ENCODE results near the gene UROD.
"Not testable (repeated sequence)": the region's sequence is repeated elsewhere in the genome, so short reads cannot be mapped to it uniquely, and the experiment has no call there.

UROD gene

DNA sequence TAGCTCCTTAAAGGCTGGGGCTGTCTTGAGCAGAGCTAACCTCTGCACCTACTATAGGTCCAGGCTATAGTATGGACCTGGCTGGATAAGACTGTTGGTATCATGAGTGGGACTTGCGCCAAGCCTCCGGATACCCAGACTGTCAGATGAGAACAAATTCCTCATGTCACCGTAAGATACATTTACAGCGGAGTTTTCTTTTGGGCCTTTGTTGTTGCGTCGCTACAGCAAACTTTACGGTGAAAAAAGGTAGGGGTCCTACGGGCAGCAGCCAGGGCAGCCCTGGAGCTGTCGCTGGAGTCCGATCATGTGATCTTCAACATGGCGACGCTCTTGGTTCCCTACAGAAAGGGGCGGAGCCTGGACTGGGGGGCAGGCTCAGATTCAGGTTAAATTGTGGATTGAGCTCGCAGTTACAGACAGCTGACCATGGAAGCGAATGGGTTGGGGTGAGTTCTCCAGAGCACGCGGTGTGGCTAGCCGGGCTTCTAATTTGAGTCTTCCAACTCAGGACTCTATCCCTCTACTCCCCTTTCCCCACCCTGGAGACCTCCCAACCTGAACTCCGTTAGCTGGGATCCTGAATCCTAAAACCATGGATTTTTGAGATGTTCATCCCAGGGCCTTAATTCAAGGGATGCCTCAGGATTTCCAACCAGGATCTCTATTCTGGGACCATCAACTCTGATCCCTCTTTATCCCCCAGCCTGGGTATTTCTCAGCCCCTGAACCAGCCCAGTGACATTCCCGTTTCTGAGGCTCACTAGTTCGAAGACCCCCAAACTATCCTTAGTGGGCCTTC is at the start of gene UROD:
Gene UROD (plus strand): TSS at position 418 of the 802 bp plus-strand sequence. CDS start 12 bp downstream, at position 430.
- ChIA-PET CTCF (interaction anchor here (0.5 to 11.2 kb wide), 8 partner anchors 59 to 481 kb away, joined by 3 to 139 read pairs (median 4); partner anchors contain the start of gene BEST4), POLR2A (interaction anchor here (0.7 to 6.2 kb wide), 27 partner anchors 9 to 488 kb away, joined by 3 to 154 read pairs (median 8); partner anchors contain the start of genes BEST4, CCDC163, EIF2B3 and MMACHC)
- DNase-seq (ENCODE audit: extremely low spot score), result peak; percentile 95
- TF ChIP-seq CTBP1 (IDR thresholded peaks at IDR 0.05; ENCODE audit: borderline replicate concordance), result no peak
- no peak for TF ChIP-seq FOXK2 (IDR thresholded peaks at IDR 0.05)
- peak; percentile 95 for TF ChIP-seq FOXM1 (IDR thresholded peaks at IDR 0.05; ENCODE audit: borderline replicate concordance)
- TF ChIP-seq FOXA1 (IDR thresholded peaks at IDR 0.05), result no peak
- no peak for TF ChIP-seq LEF1 (IDR thresholded peaks at IDR 0.05; ENCODE audit: borderline replicate concordance)
- TF ChIP-seq SP1 (IDR thresholded peaks at IDR 0.05), result no peak
- no peak for TF ChIP-seq TARDBP (IDR thresholded peaks at IDR 0.05)
- TF ChIP-seq, protein P1, sequence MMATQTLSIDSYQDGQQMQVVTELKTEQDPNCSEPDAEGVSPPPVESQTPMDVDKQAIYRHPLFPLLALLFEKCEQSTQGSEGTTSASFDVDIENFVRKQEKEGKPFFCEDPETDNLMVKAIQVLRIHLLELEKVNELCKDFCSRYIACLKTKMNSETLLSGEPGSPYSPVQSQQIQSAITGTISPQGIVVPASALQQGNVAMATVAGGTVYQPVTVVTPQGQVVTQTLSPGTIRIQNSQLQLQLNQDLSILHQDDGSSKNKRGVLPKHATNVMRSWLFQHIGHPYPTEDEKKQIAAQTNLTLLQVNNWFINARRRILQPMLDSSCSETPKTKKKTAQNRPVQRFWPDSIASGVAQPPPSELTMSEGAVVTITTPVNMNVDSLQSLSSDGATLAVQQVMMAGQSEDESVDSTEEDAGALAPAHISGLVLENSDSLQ (IDR thresholded peaks at IDR 0.05), result peak; percentile 33
- no peak for TF ChIP-seq ZNF384 (IDR thresholded peaks at IDR 0.05)
- no peak for TF ChIP-seq ARNT (IDR thresholded peaks at IDR 0.05)
- no peak for TF ChIP-seq SUZ12 (IDR thresholded peaks at IDR 0.05)
- TF ChIP-seq L3MBTL2 (conservative IDR thresholded peaks at IDR 0.05), result peak; percentile 66
- no peak for TF ChIP-seq ELF4 (IDR thresholded peaks at IDR 0.05)
- TF ChIP-seq HDGF (IDR thresholded peaks at IDR 0.05; ENCODE audit: borderline replicate concordance), result no peak
- no peak for TF ChIP-seq BHLHE40 (IDR thresholded peaks at IDR 0.05; ENCODE audit: borderline replicate concordance)
- no peak for TF ChIP-seq NFRKB (IDR thresholded peaks at IDR 0.05)

GRCh38 chr1:44962729-44963128 is 49.3 kb upstream of the UROD start:
- ChIA-PET CTCF (no interaction called here), POLR2A (interaction anchor here (0.6 kb wide), 1 partner anchor 187 kb away, joined by 3 read pairs; the partner anchor contains the start of gene RPS8)
- no peak for DNase-seq (ENCODE audit: extremely low spot score)
- TF ChIP-seq HDGF (IDR thresholded peaks at IDR 0.05; ENCODE audit: borderline replicate concordance) (no peak), LEF1 (IDR thresholded peaks at IDR 0.05; ENCODE audit: borderline replicate concordance) (no peak), SP1 (IDR thresholded peaks at IDR 0.05) (no peak), FOXK2 (IDR thresholded peaks at IDR 0.05) (no peak), ELF4 (IDR thresholded peaks at IDR 0.05) (no peak), TARDBP (IDR thresholded peaks at IDR 0.05) (no peak), ZNF384 (IDR thresholded peaks at IDR 0.05) (no peak), NFRKB (IDR thresholded peaks at IDR 0.05) (no peak)

- TF ChIP-seq ARNT (IDR thresholded peaks at IDR 0.05) (no peak), FOXM1 (IDR thresholded peaks at IDR 0.05; ENCODE audit: borderline replicate concordance) (no peak), CTBP1 (IDR thresholded peaks at IDR 0.05; ENCODE audit: borderline replicate concordance) (no peak), TARDBP (IDR thresholded peaks at IDR 0.05) (no peak), SP1 (IDR thresholded peaks at IDR 0.05) (no peak), ELF4 (IDR thresholded peaks at IDR 0.05) (no peak), FOXK2 (IDR thresholded peaks at IDR 0.05) (no peak), ZNF384 (IDR thresholded peaks at IDR 0.05) (no peak)
- TF ChIP-seq, protein P1 (IDR thresholded peaks at IDR 0.05), result no peak
- CTCF ChIA-PET, result no interaction called here
- POLR2A ChIA-PET, result no interaction called here
- DNase-seq (ENCODE audit: extremely low spot score), result no peak
Observed at GRCh38 chr1:44964396-44964795, 47.7 kb upstream of the UROD start.

GRCh38 chr1:44970317-44970716 is 41.7 kb upstream of the UROD start:
- POLR2A ChIA-PET, result no interaction called here
- CTCF ChIA-PET, result interaction anchor here (0.5 to 0.6 kb wide), 2 partner anchors 19 to 105 kb away, joined by 3 read pairs; no protein-coding TSS in a partner anchor
- TF ChIP-seq NFRKB (IDR thresholded peaks at IDR 0.05) (no peak), SUZ12 (IDR thresholded peaks at IDR 0.05) (no peak), ARNT (IDR thresholded peaks at IDR 0.05) (no peak), FOXA1 (IDR thresholded peaks at IDR 0.05) (no peak), TARDBP (IDR thresholded peaks at IDR 0.05) (no peak), ELF4 (IDR thresholded peaks at IDR 0.05) (no peak), HDGF (IDR thresholded peaks at IDR 0.05; ENCODE audit: borderline replicate concordance) (no peak), LEF1 (IDR thresholded peaks at IDR 0.05; ENCODE audit: borderline replicate concordance) (no peak), ZNF384 (IDR thresholded peaks at IDR 0.05) (no peak), FOXM1 (IDR thresholded peaks at IDR 0.05; ENCODE audit: borderline replicate concordance) (no peak), BHLHE40 (IDR thresholded peaks at IDR 0.05; ENCODE audit: borderline replicate concordance) (no peak), L3MBTL2 (conservative IDR thresholded peaks at IDR 0.05) (no peak)
- DNase-seq (ENCODE audit: extremely low spot score), result no peak

GRCh38 chr1:44973645-44974044 is 38.4 kb upstream of the UROD start:
- TF ChIP-seq FOXA1 (IDR thresholded peaks at IDR 0.05), result no peak
- TF ChIP-seq, protein P1 (IDR thresholded peaks at IDR 0.05), result no peak
- CTCF ChIA-PET, result no interaction called here
- POLR2A ChIA-PET, result no interaction called here
- no peak for DNase-seq (ENCODE audit: extremely low spot score)

DNA sequence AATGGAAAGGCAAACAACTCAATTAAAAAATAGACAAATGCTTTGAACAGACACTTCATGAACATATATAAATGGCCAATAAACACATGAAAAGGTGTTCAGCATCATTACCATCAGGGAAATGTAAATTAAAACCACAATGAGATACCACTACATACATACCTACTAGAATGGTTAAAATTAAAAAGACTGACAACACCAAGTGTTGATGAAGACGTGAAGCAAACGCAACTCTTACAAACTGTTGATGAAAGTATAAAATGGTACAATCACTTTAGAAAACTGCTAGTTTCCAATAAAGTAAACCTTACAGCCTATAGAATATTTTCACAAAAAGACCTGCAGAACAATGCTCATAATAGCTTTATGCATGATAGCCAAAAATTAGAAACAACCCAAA is 35.8 kb upstream of the UROD start:
- CTCF ChIA-PET, result no interaction called here
- TF ChIP-seq ARNT (IDR thresholded peaks at IDR 0.05) (no peak), BHLHE40 (IDR thresholded peaks at IDR 0.05; ENCODE audit: borderline replicate concordance) (no peak), ELF4 (IDR thresholded peaks at IDR 0.05) (no peak), TARDBP (IDR thresholded peaks at IDR 0.05) (no peak), CTBP1 (IDR thresholded peaks at IDR 0.05; ENCODE audit: borderline replicate concordance) (no peak), HDGF (IDR thresholded peaks at IDR 0.05; ENCODE audit: borderline replicate concordance) (no peak), ZNF384 (IDR thresholded peaks at IDR 0.05) (no peak), LEF1 (IDR thresholded peaks at IDR 0.05; ENCODE audit: borderline replicate concordance) (no peak), FOXM1 (IDR thresholded peaks at IDR 0.05; ENCODE audit: borderline replicate concordance) (no peak), SP1 (IDR thresholded peaks at IDR 0.05) (no peak), L3MBTL2 (conservative IDR thresholded peaks at IDR 0.05) (no peak), NFRKB (IDR thresholded peaks at IDR 0.05) (no peak), FOXK2 (IDR thresholded peaks at IDR 0.05) (no peak), SUZ12 (IDR thresholded peaks at IDR 0.05) (no peak), FOXA1 (IDR thresholded peaks at IDR 0.05) (no peak)
- TF ChIP-seq, protein P1 (IDR thresholded peaks at IDR 0.05), result no peak
- DNase-seq (ENCODE audit: extremely low spot score), result no peak
- POLR2A ChIA-PET, result no interaction called here

DNA sequence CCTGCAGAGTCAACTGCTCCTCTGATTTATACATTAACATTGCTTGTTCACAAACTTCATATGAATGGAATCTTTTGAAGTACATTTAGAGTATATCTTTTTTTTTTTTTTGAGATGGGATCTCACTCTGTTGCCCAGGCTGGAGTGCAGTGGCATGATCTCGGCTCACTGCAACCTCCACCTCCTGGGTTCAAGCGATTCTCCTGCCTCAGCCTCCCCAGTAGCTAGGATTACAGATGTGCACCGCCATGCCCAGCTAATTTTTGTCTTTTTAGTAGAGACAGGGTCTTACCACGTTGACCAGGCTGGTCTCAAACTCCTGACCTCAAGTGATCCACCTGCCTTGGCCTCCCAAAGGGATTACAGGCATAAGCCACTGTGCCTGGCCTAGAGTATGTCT is 34.7 kb upstream of the UROD start:
- POLR2A ChIA-PET; CTCF ChIA-PET; DNase-seq (ENCODE audit: extremely low spot score): not testable (repeated sequence)
